NB4 (cell line): ENCODE measurements around the gene ZNF615.

ENCODE experiments used
- CTCF ChIP-seq: IDR thresholded peaks from one replicate; pipeline ENCODE4 v1.5.1; 2012; ENCODE audit warnings: low read depth, low read length
- MAX ChIP-seq: IDR thresholded peaks from 2 replicates; pipeline ENCODE4 v1.6.1; 2011; ENCODE audit warnings: low read depth, low read length
- POLR2A ChIP-seq: IDR thresholded peaks from 2 replicates; pipeline ENCODE4 v1.6.1; 2011; ENCODE audit warnings: mild to moderate bottlenecking; ENCODE audit not compliant: insufficient read length; ENCODE audit errors: extremely low read depth

- no peak for TF ChIP-seq POLR2A
- no peak for TF ChIP-seq CTCF
- no peak for TF ChIP-seq MAX
Observed at GRCh38 chr19:52007451-52007805, 583 bp downstream of the ZNF615 start.
